ENCODE data around the gene ETV4.

ETV4 gene

GRCh38 chr17:43540821-43541674 is 5.1 kb downstream of the ETV4 start:
- H3K4me3 ChIP-seq (ENCODE audit: low read depth, low read length): no peak overlapping the region
- peak overlapping the region; percentile 37 for H3K27ac ChIP-seq (ENCODE audit: low read depth, low read length)
- H3K9me3 ChIP-seq (ENCODE audit: control insufficient read depth, insufficient read depth, low read length): no peaks in the 10 kb centered on the region
- H3K4me1 ChIP-seq (ENCODE audit: control insufficient read depth, insufficient read depth, low read length): peaks cover 45% of the 10 kb centered on the region
- H3K9ac ChIP-seq (ENCODE audit: low read depth, low read length): no peak overlapping the region
- H3K36me3 ChIP-seq (ENCODE audit: control insufficient read depth, insufficient read depth, low read length): peaks cover 3% of the 10 kb centered on the region
- no peaks in the 10 kb centered on the region for H3K27me3 ChIP-seq (ENCODE audit: control insufficient read depth, insufficient read depth, low read length)

DNA sequence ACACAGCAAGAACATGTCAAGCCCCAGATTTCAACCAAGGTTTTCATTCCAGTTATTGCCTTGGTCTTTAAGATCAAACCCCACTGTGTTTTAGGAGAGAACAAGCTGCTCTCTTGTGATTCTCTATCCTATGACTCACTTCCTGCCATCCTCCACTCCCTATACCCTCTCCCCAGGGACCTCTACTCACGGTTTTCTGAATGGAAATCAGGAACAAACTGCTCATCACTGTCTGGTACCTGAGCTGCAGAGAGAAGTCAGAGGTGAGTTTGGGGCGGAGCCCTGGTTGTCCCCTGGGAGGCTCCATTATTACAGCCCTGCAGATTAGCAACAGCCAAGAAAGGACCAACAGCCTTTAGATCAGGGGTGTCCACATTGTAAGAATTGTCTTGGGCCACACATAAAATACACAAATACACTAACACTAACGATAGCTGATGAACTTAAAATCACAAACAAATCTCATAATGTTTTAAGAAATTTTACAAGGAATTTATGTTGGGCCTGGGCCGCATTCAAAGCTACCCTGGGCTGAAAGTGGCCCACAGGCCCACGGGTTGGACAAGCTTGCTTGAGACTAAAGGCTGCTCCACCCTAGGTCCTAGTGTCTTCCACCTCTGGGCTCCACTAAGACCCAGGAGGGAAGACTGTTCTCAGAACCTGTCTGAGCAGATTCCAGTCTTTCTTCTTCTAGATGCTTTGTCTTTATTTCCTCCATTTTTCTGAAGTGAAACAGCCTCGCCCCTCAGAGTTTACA is 9.7 kb downstream of the ETV4 start:
- peaks cover 25% of the 10 kb centered on the region for H3K4me1 ChIP-seq (ENCODE audit: control insufficient read depth, insufficient read depth, low read length)
- no peaks in the 10 kb centered on the region for H3K27me3 ChIP-seq (ENCODE audit: control insufficient read depth, insufficient read depth, low read length)
- peaks cover 21% of the 10 kb centered on the region for H3K36me3 ChIP-seq (ENCODE audit: control insufficient read depth, insufficient read depth, low read length)
- H3K27ac ChIP-seq (ENCODE audit: low read depth, low read length): peak overlapping the region; percentile 83
- no peak overlapping the region for H3K4me3 ChIP-seq (ENCODE audit: low read depth, low read length)
- no peaks in the 10 kb centered on the region for H3K9me3 ChIP-seq (ENCODE audit: control insufficient read depth, insufficient read depth, low read length)
- H3K9ac ChIP-seq (ENCODE audit: low read depth, low read length): no peak overlapping the region

GRCh38 chr17:43534909-43535308 is 11.2 kb downstream of the ETV4 start:
- H3K36me3 ChIP-seq (ENCODE audit: control insufficient read depth, insufficient read depth, low read length): peaks cover 23% of the 10 kb centered on the region
- no peaks in the 10 kb centered on the region for H3K27me3 ChIP-seq (ENCODE audit: control insufficient read depth, insufficient read depth, low read length)
- H3K27ac ChIP-seq (ENCODE audit: low read depth, low read length): no peak overlapping the region
- no peaks in the 10 kb centered on the region for H3K9me3 ChIP-seq (ENCODE audit: control insufficient read depth, insufficient read depth, low read length)
- H3K4me3 ChIP-seq (ENCODE audit: low read depth, low read length): no peak overlapping the region
- H3K9ac ChIP-seq (ENCODE audit: low read depth, low read length): no peak overlapping the region
- H3K4me1 ChIP-seq (ENCODE audit: control insufficient read depth, insufficient read depth, low read length): peaks cover 26% of the 10 kb centered on the region

- peaks cover 34% of the 10 kb centered on the region for H3K4me1 ChIP-seq (ENCODE audit: control insufficient read depth, insufficient read depth, low read length)
Measured at GRCh38 chr17:43533699-43534098, 12.4 kb downstream of the ETV4 start.

GRCh38 chr17:43532581-43532980 is 13.6 kb downstream of the ETV4 start:
- peaks cover 45% of the 10 kb centered on the region for H3K36me3 ChIP-seq (ENCODE audit: control insufficient read depth, insufficient read depth, low read length)
- no peak overlapping the region for H3K9ac ChIP-seq (ENCODE audit: low read depth, low read length)
- H3K27ac ChIP-seq (ENCODE audit: low read depth, low read length): no peak overlapping the region
- H3K27me3 ChIP-seq (ENCODE audit: control insufficient read depth, insufficient read depth, low read length): no peaks in the 10 kb centered on the region
- H3K9me3 ChIP-seq (ENCODE audit: control insufficient read depth, insufficient read depth, low read length): no peaks in the 10 kb centered on the region
- H3K4me1 ChIP-seq (ENCODE audit: control insufficient read depth, insufficient read depth, low read length): peaks cover 34% of the 10 kb centered on the region
- no peak overlapping the region for H3K4me3 ChIP-seq (ENCODE audit: low read depth, low read length)

More at GRCh38 chr17:43533699-43534098, 12.4 kb downstream of the ETV4 start:
- H3K36me3 ChIP-seq (ENCODE audit: control insufficient read depth, insufficient read depth, low read length): peaks cover 35% of the 10 kb centered on the region
- H3K9ac ChIP-seq (ENCODE audit: low read depth, low read length): no peak overlapping the region
- no peak overlapping the region for H3K27ac ChIP-seq (ENCODE audit: low read depth, low read length)
- H3K27me3 ChIP-seq (ENCODE audit: control insufficient read depth, insufficient read depth, low read length): no peaks in the 10 kb centered on the region
- no peak overlapping the region for H3K4me3 ChIP-seq (ENCODE audit: low read depth, low read length)
- no peaks in the 10 kb centered on the region for H3K9me3 ChIP-seq (ENCODE audit: control insufficient read depth, insufficient read depth, low read length)

GRCh38 chr17:43531955-43532354 is 14.2 kb downstream of the ETV4 start:
- peaks cover 34% of the 10 kb centered on the region for H3K4me1 ChIP-seq (ENCODE audit: control insufficient read depth, insufficient read depth, low read length)
- H3K9ac ChIP-seq (ENCODE audit: low read depth, low read length): no peak overlapping the region
- H3K4me3 ChIP-seq (ENCODE audit: low read depth, low read length): no peak overlapping the region
- H3K9me3 ChIP-seq (ENCODE audit: control insufficient read depth, insufficient read depth, low read length): no peaks in the 10 kb centered on the region
- no peaks in the 10 kb centered on the region for H3K27me3 ChIP-seq (ENCODE audit: control insufficient read depth, insufficient read depth, low read length)
- peaks cover 51% of the 10 kb centered on the region for H3K36me3 ChIP-seq (ENCODE audit: control insufficient read depth, insufficient read depth, low read length)
- H3K27ac ChIP-seq (ENCODE audit: low read depth, low read length): no peak overlapping the region

DNA sequence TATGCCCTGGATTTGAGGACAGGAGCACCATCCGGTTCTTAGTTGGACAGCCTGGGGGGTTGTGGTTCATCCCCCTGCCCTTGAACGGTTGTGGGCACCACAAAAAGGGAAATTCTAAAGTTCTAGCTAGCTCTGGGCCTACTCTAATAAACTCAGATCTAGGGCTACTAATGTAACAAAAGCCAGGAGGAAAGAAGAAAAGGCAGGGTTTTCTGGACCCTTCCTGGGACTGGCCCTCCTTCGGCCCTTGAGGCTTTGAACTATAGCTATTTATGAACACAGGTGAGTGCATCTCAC is 15.1 kb downstream of the ETV4 start:
- Histone ChIP-seq H3K4me1 (ENCODE audit: control insufficient read depth, insufficient read depth, low read length) (peaks cover 29% of the 10 kb centered on the region), H3K27me3 (ENCODE audit: control insufficient read depth, insufficient read depth, low read length) (no peaks in the 10 kb centered on the region), H3K27ac (ENCODE audit: low read depth, low read length) (peak overlapping the region; percentile 93), H3K4me3 (ENCODE audit: low read depth, low read length) (peak overlapping the region; percentile 25), H3K36me3 (ENCODE audit: control insufficient read depth, insufficient read depth, low read length) (peaks cover 56% of the 10 kb centered on the region), H3K9me3 (ENCODE audit: control insufficient read depth, insufficient read depth, low read length) (no peaks in the 10 kb centered on the region), H3K9ac (ENCODE audit: low read depth, low read length) (peak overlapping the region; percentile 54)

DNA sequence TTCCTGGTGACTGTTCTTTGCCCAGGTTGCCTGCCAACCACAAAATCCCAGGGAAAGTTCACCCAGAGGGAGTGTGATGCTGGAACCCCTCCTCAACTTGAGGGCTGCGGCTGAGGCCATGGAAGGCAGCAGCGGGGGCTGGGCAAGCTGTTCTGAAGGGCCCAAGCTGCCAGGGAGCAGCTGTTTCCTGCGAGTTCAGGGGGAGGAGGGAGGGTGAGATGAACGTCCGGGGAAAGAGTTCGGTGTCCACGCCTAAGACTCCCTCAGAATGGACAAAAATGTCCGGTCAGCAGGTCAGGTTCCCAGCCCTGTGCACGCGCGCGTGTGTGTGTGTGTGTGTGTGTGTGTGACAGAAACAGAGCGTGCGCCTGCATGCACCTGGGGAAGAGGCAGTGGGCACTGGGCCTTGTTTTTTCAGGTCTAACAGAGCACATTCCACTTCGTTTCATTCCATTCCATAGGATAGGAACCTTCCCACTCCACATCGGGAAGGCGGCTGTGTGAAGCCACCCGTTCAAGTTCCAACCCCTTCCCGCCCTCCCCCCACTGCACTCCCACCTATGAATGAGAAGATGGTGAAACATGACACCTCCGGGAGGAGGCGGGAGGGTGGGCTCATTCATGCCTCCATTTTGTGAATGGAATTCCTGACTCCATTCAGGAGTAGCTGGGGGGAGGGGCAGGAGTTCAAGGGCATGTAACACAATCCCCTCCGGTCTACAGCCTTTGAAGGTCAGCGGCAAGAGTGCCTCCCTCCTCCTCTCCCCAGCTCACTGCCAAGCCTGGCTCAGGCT is 15.7 kb downstream of the ETV4 start:
- peak overlapping the region; percentile 71 for H3K9ac ChIP-seq (ENCODE audit: low read depth, low read length)
- peaks cover 34% of the 10 kb centered on the region for H3K4me1 ChIP-seq (ENCODE audit: control insufficient read depth, insufficient read depth, low read length)
- H3K4me3 ChIP-seq (ENCODE audit: low read depth, low read length): peak overlapping the region; percentile 51
- H3K36me3 ChIP-seq (ENCODE audit: control insufficient read depth, insufficient read depth, low read length): peaks cover 57% of the 10 kb centered on the region
- H3K9me3 ChIP-seq (ENCODE audit: control insufficient read depth, insufficient read depth, low read length): no peaks in the 10 kb centered on the region
- H3K27me3 ChIP-seq (ENCODE audit: control insufficient read depth, insufficient read depth, low read length): no peaks in the 10 kb centered on the region
- peak overlapping the region; percentile 93 for H3K27ac ChIP-seq (ENCODE audit: low read depth, low read length)

DNA sequence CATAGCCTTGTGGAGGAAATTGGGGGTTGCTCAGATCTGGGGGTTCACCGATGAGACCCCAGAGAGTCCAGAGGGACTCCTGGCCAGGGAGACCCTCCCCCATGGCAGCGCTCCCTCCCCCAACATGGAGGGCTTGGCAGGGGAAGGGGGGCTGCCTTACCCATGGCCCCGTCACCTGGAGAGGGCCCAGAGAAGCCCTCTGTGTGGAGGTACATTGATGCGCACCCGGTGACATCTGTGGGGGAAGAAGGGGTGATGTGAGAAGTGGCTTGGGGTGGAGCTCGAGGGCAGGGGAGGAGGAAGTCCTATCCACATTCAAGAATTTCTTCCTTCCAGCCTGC is 16.2 kb downstream of the ETV4 start:
- Histone ChIP-seq H3K4me3 (ENCODE audit: low read depth, low read length) (peak overlapping the region; percentile 51), H3K4me1 (ENCODE audit: control insufficient read depth, insufficient read depth, low read length) (peaks cover 39% of the 10 kb centered on the region), H3K9ac (ENCODE audit: low read depth, low read length) (no peak overlapping the region; the same call in 1 of the 2 replicates), H3K9me3 (ENCODE audit: control insufficient read depth, insufficient read depth, low read length) (no peaks in the 10 kb centered on the region), H3K36me3 (ENCODE audit: control insufficient read depth, insufficient read depth, low read length) (peaks cover 60% of the 10 kb centered on the region), H3K27ac (ENCODE audit: low read depth, low read length) (peak overlapping the region; percentile 92), H3K27me3 (ENCODE audit: control insufficient read depth, insufficient read depth, low read length) (no peaks in the 10 kb centered on the region)

- Histone ChIP-seq H3K4me1 (ENCODE audit: control insufficient read depth, insufficient read depth, low read length) (peaks cover 39% of the 10 kb centered on the region), H3K9ac (ENCODE audit: low read depth, low read length) (no peak overlapping the region), H3K27me3 (ENCODE audit: control insufficient read depth, insufficient read depth, low read length) (no peaks in the 10 kb centered on the region), H3K27ac (ENCODE audit: low read depth, low read length) (no peak overlapping the region), H3K4me3 (ENCODE audit: low read depth, low read length) (no peak overlapping the region), H3K36me3 (ENCODE audit: control insufficient read depth, insufficient read depth, low read length) (peaks cover 66% of the 10 kb centered on the region), H3K9me3 (ENCODE audit: control insufficient read depth, insufficient read depth, low read length) (no peaks in the 10 kb centered on the region)
Measured at GRCh38 chr17:43528988-43529814, 16.9 kb downstream of the ETV4 start.

All from HUES48 (cell line).